SK-N-MC (cell line): ENCODE results near the gene CYP27C1.

Experiments
- EZH2 ChIP-seq: fragments of 200-600 bp; sonication (generic); IDR thresholded peaks from one replicate; pipeline ENCODE4 v1.6.1; 2017; ENCODE audit warnings: antibody characterized with exemption
- POLR2AphosphoS5 ChIP-seq: IDR thresholded peaks from 2 replicates; pipeline ENCODE4 v1.6.1; 2012; ENCODE audit warnings: mild to moderate bottlenecking, low read depth, low read length, borderline replicate concordance

DNA sequence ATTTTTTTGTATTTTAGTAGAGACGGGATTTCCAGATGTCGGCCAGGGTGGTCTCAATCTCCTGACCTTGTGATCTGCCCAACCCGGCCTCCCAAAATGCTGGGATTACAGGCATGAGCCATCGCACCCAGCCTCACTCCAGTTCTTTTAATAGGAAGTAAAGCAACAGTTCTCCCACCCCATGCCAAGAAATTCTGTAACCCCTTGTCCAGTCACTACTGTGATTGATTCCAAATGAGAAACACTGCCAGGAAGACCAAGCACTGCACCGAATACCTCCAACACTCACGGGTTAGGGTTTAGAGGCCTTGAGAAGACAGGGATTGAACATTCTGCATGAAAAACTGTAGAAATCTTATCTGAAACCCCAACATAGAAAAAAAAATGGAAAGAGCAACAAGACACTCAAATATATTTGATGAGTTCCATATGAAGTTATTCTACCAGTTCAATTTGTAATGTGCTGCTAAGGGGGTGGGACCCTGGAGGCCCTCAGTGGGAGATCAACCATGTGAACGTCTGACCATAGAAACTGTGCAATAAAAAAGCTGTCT is 65.0 kb downstream of the CYP27C1 start:
- no peak for TF ChIP-seq EZH2
- no peak for TF ChIP-seq POLR2AphosphoS5
